ENCODE data around the gene RNFT2.
"Not testable (repeated sequence)": the region's sequence is repeated elsewhere in the genome, so short reads cannot be mapped to it uniquely, and the experiment has no call there.

DNA sequence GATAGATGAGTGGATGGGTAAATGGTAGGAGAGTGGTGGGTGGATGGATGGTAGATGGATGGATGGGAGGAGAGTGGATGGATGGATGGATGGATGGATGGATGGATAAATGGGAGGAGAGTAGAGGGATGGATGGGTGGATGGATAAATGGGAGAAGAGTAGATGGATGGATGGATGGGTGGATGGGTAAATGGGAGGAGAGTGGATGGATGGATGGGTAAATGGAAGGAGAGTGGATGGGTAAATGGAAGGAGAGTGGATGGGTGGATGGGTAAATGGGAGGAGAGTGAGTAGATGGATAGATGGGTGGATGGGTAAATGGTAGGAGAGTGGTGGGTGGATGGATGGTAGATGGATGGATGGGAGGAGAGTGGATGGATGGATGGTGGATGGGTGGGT lies 51.4 kb downstream of the RNFT2 start:
- not testable (repeated sequence) for TF ChIP-seq CTCF (conservative IDR thresholded peaks at IDR 0.05); ZFX (IDR thresholded peaks at IDR 0.05)
